ENCODE results near the gene SEC22A. TPM values are rescaled to one million over a fixed set of nuclear protein-coding genes. Genes with fewer than 3 reads are reported as not detected.

SEC22A gene
- total and polyA plus RNA-seq, 2 of the 8 experiments (the other 6 are each of a cell fraction or from before 2014, with no cell fraction given), result 10.6 to 17.1 TPM

DNA sequence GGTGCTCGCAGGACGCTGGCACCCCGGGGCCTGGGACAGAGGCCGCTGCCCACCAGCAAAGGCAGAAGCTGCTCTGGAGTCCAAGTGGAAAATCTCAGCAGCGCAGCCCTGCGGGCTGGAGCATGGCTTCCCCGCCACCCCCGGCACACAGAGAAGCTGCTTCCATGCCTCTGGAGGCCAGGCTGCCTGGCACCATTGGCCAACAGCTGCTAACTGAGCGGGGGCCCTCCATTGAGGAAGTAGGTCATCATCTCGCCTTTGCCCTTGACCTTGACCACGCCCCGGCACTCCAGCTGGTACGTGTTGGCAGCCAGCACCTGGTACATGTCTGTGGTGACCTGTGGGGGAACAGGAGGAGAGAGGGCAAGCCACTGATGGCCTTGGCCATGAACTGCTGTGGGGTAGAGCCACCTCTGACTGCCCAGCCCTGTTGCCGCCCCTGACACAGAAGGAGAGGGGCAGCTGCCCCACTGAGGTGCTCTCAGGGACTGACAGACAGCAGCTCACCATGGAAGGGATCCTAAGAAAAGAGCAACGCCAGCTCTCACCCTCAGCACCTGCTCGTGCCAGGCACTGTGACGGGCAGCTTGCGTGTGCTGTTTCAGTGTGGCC lies 82.8 kb downstream of the SEC22A start (continued):
- TF ChIP-seq, protein P1, sequence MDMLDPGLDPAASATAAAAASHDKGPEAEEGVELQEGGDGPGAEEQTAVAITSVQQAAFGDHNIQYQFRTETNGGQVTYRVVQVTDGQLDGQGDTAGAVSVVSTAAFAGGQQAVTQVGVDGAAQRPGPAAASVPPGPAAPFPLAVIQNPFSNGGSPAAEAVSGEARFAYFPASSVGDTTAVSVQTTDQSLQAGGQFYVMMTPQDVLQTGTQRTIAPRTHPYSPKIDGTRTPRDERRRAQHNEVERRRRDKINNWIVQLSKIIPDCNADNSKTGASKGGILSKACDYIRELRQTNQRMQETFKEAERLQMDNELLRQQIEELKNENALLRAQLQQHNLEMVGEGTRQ (IDR thresholded peaks at IDR 0.05; ENCODE audit: low read length), result no peak
- TF ChIP-seq, protein P2, sequence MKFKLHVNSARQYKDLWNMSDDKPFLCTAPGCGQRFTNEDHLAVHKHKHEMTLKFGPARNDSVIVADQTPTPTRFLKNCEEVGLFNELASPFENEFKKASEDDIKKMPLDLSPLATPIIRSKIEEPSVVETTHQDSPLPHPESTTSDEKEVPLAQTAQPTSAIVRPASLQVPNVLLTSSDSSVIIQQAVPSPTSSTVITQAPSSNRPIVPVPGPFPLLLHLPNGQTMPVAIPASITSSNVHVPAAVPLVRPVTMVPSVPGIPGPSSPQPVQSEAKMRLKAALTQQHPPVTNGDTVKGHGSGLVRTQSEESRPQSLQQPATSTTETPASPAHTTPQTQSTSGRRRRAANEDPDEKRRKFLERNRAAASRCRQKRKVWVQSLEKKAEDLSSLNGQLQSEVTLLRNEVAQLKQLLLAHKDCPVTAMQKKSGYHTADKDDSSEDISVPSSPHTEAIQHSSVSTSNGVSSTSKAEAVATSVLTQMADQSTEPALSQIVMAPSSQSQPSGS (IDR thresholded peaks at IDR 0.05; ENCODE audit: low read length), result no peak
- TF ChIP-seq ASH2L (IDR thresholded peaks at IDR 0.05; ENCODE audit: low read length) (no peak), PHF8 (conservative IDR thresholded peaks at IDR 0.05; ENCODE audit: low read depth, low read length) (no peak), KDM1A (IDR thresholded peaks at IDR 0.05; ENCODE audit: borderline replicate concordance, low read length) (no peak)
